ENCODE measurements around the gene KCNK5. TPM values are rescaled to one million over a fixed set of nuclear protein-coding genes. Genes with fewer than 3 reads are reported as not detected.

KCNK5 gene
- total RNA-seq, 1 donor from 2014 or later: not detected

- DNase-seq (ENCODE audit: extremely low read depth, low read depth, low spot score): no peak
Observed at GRCh38 chr6:39178235-39178634, 51.0 kb downstream of the KCNK5 start.

- no peak for DNase-seq (ENCODE audit: extremely low read depth, low read depth, low spot score)
Observed at GRCh38 chr6:39177130-39177529, 52.1 kb downstream of the KCNK5 start.

- no peak for DNase-seq (ENCODE audit: extremely low read depth, low read depth, low spot score)
Observed at GRCh38 chr6:39173270-39173669, 56.0 kb downstream of the KCNK5 start.

- DNase-seq (ENCODE audit: extremely low read depth, low read depth, low spot score): no peak
Observed at GRCh38 chr6:39172377-39172757, 56.9 kb downstream of the KCNK5 start.

GRCh38 chr6:39171489-39172376 is 57.5 kb downstream of the KCNK5 start:
- DNase-seq (ENCODE audit: extremely low read depth, low read depth, low spot score): no peak

GRCh38 chr6:39170860-39171259 is 58.4 kb downstream of the KCNK5 start:
- DNase-seq (ENCODE audit: extremely low read depth, low read depth, low spot score): no peak

- no peak for DNase-seq (ENCODE audit: extremely low read depth, low read depth, low spot score)
Observed at GRCh38 chr6:39170389-39170788, 58.9 kb downstream of the KCNK5 start.

GRCh38 chr6:39169448-39170344 is 59.6 kb downstream of the KCNK5 start:
- no peak for DNase-seq (ENCODE audit: extremely low read depth, low read depth, low spot score)

GRCh38 chr6:39167866-39168625 is 61.2 kb downstream of the KCNK5 start:
- DNase-seq (ENCODE audit: extremely low read depth, low read depth, low spot score): no peak

GRCh38 chr6:39167321-39167720 is 62.0 kb downstream of the KCNK5 start:
- no peak for DNase-seq (ENCODE audit: extremely low read depth, low read depth, low spot score)

- DNase-seq (ENCODE audit: extremely low read depth, low read depth, low spot score): no peak
Observed at GRCh38 chr6:39166912-39167290, 62.4 kb downstream of the KCNK5 start.

GRCh38 chr6:39166189-39166911 is 62.9 kb downstream of the KCNK5 start:
- DNase-seq (ENCODE audit: extremely low read depth, low read depth, low spot score): no peak

GRCh38 chr6:39157511-39157910 is 71.8 kb downstream of the KCNK5 start:
- DNase-seq (ENCODE audit: extremely low read depth, low read depth, low spot score): no peak

GRCh38 chr6:39156801-39157200 is 72.5 kb downstream of the KCNK5 start:
- no peak for DNase-seq (ENCODE audit: extremely low read depth, low read depth, low spot score)

- no peak for DNase-seq (ENCODE audit: extremely low read depth, low read depth, low spot score)
Observed at GRCh38 chr6:39154705-39155104, 74.6 kb downstream of the KCNK5 start.

GRCh38 chr6:39153766-39154397 is 75.4 kb downstream of the KCNK5 start:
- no peak for DNase-seq (ENCODE audit: extremely low read depth, low read depth, low spot score)

- DNase-seq (ENCODE audit: extremely low read depth, low read depth, low spot score): no peak
Observed at GRCh38 chr6:39152262-39152661, 77.0 kb downstream of the KCNK5 start.

GRCh38 chr6:39151211-39151610 is 78.1 kb downstream of the KCNK5 start:
- DNase-seq (ENCODE audit: extremely low read depth, low read depth, low spot score): no peak

GRCh38 chr6:39144481-39145173 is 84.6 kb downstream of the KCNK5 start:
- DNase-seq (ENCODE audit: extremely low read depth, low read depth, low spot score): no peak
